Spleen (tissue), 7 donors: ENCODE measurements around the gene DUSP22.

Experiments used
- CTCF ChIP-seq, 11 experiments: fragments of 200-600 bp in 7 of 11; fragments of 450-650 bp in 4 of 11; sonication (generic) in 4 of 11; IDR thresholded peaks in 8 of 11; conservative IDR thresholded peaks in 3 of 11; 1 replicate in 7 of 11; 2 replicates in 4 of 11; pipeline versions ENCODE4 v1.4.0 to v1.8.0; 2016 to 2021; ENCODE audit warnings: antibody characterized with exemption in 11 of 11, inconsistent platforms in 4 of 11, mild to moderate bottlenecking in 1 of 11
- POLR2AphosphoS5 ChIP-seq, 3 donors: sonication (generic); formaldehyde crosslinking; IDR thresholded peaks; one replicate each; pipeline ENCODE4 v1.5.1; 2017; ENCODE audit warnings: antibody characterized with exemption in 3 of 3
- donor health status: DM: no; HTN: no; CAD: no; lungs with moderate emphysema.
- donor health status: DM: no; HTN: no; CAD: no.
- donor health status: DM: no; HTN: no; CAD: no.

- TF ChIP-seq CTCF (IDR thresholded peaks at IDR 0.05 in 8 of 11, conservative IDR thresholded peaks at IDR 0.05 in 3 of 11), result no peak
- no peak for TF ChIP-seq POLR2AphosphoS5 (IDR thresholded peaks at IDR 0.05)
Observed at GRCh38 chr6:320351-321157, 28.3 kb downstream of the DUSP22 start.
